HG03354 (cell line): ENCODE data around the gene NEURL1.
A peak's percentile ranks its signal among the peaks of the same experiment; 100 is the strongest.

Source experiments
- ATAC-seq: cut with Tn5 transposase; IDR thresholded peaks from one replicate; pipeline ENCODE4 v1.9.1; 2021; ENCODE audit warnings: mild to moderate bottlenecking; ENCODE audit not compliant: unreplicated experiment, poor library complexity, severe bottlenecking

The NEURL1 gene

GRCh38 chr10:103575416-103576075 lies 82.0 kb downstream of the NEURL1 start:
- no peak for ATAC-seq

- ATAC-seq = no peak
Observed at GRCh38 chr10:103576076-103576471, 82.6 kb downstream of the NEURL1 start.

GRCh38 chr10:103576862-103577261 lies 83.4 kb downstream of the NEURL1 start:
- no peak for ATAC-seq

- ATAC-seq = peak; percentile 92
Observed at GRCh38 chr10:103578782-103579382, 85.4 kb downstream of the NEURL1 start.

- ATAC-seq = no peak
Observed at GRCh38 chr10:103580011-103580410, 86.5 kb downstream of the NEURL1 start.

- ATAC-seq = no peak
Observed at GRCh38 chr10:103580430-103580829, 86.9 kb downstream of the NEURL1 start.

GRCh38 chr10:103581499-103581898 lies 88.0 kb downstream of the NEURL1 start:
- no peak for ATAC-seq

GRCh38 chr10:103582331-103583123 lies 89.0 kb downstream of the NEURL1 start:
- no peak for ATAC-seq

GRCh38 chr10:103583871-103584215 lies 90.3 kb downstream of the NEURL1 start:
- no peak for ATAC-seq

GRCh38 chr10:103584216-103585010 lies 90.9 kb downstream of the NEURL1 start:
- ATAC-seq = peak; percentile 59

- ATAC-seq = no peak
Observed at GRCh38 chr10:103585011-103585405, 91.5 kb downstream of the NEURL1 start.

- ATAC-seq = no peak
Observed at GRCh38 chr10:103587073-103587472, 93.6 kb downstream of the NEURL1 start.

GRCh38 chr10:103589074-103589630 lies 95.6 kb downstream of the NEURL1 start:
- ATAC-seq = no peak

- no peak for ATAC-seq
Observed at GRCh38 chr10:103590060-103590459, 96.6 kb downstream of the NEURL1 start.

GRCh38 chr10:103590744-103591291 lies 97.3 kb downstream of the NEURL1 start:
- no peak for ATAC-seq

GRCh38 chr10:103592186-103593021 lies 98.9 kb downstream of the NEURL1 start:
- ATAC-seq = peak; percentile 69

- ATAC-seq = no peak
Observed at GRCh38 chr10:103593022-103593570, 99.6 kb downstream of the NEURL1 start.

GRCh38 chr10:103595933-103596726 lies 102.6 kb downstream of the NEURL1 start:
- no peak for ATAC-seq
